ENCODE data around the gene ASRGL1. TPM values are rescaled to one million over a fixed set of nuclear protein-coding genes. Genes with fewer than 3 reads are reported as not detected.

The ASRGL1 gene
- 54.8 TPM for total RNA-seq
- long read RNA-seq, transcript ASRGL1-201 (7 exons, 2,182 nt): major isoform, 33 of 112 reads
- long read RNA-seq, transcript ASRGL1-202 (7 exons, 2,270 nt): minor isoform, 19 of 112 reads
- long read RNA-seq, partial matches to known transcripts: 10 of 112 reads
- long read RNA-seq, other reads (novel, unspliced or antisense): 37 of 112 reads

GRCh38 chr11:62337303-62338181 is at the start of gene ASRGL1:
TSS of gene ASRGL1 (plus strand) at chr11:62337448. CDS start at chr11:62337978, 530 bp downstream.
- no peaks in the 10 kb centered on the region for H3K9me3 ChIP-seq
- peaks cover 15% of the 10 kb centered on the region for H3K4me1 ChIP-seq
- TF ChIP-seq CTCF (IDR thresholded peaks at IDR 0.05): no peak
- peak within 1 kb of the TSS; percentile 39 for H3K27ac ChIP-seq
- DNase-seq (peak; percentile 97), ATAC-seq (peak; percentile 95)
- H3K36me3 ChIP-seq: no peaks in the 10 kb centered on the region
- peaks cover 6% of the 10 kb centered on the region for H3K27me3 ChIP-seq
- intact Hi-C loops (cut with DNase I): no loop called here
- peak within 1 kb of the TSS; percentile 68 for H3K4me3 ChIP-seq

GRCh38 chr11:62295504-62295903 is 41.7 kb upstream of the ASRGL1 start:
- DNase-seq (no peak), ATAC-seq (peak; percentile 79)
- Histone ChIP-seq H3K36me3 (no peaks in the 10 kb centered on the region), H3K4me1 (no peaks in the 10 kb centered on the region), H3K9me3 (no peaks in the 10 kb centered on the region), H3K27ac (no peak overlapping the region), H3K4me3 (no peak overlapping the region), H3K27me3 (peaks cover 16% of the 10 kb centered on the region)
- intact Hi-C loops (cut with DNase I): no loop called here
- no peak for TF ChIP-seq CTCF (IDR thresholded peaks at IDR 0.05)

GRCh38 chr11:62298975-62299374 is 38.3 kb upstream of the ASRGL1 start, which contains the start of gene SCGB1D4:
TSS of gene SCGB1D4 (minus strand) at chr11:62299075. CDS start at chr11:62299010, 65 bp downstream.
- H3K27ac ChIP-seq: no peak within 1 kb of the TSS
- no peaks in the 10 kb centered on the region for H3K9me3 ChIP-seq
- no peak within 1 kb of the TSS for H3K4me3 ChIP-seq
- ATAC-seq (no peak), DNase-seq (no peak)
- intact Hi-C loops (cut with DNase I): no loop called here
- no peaks in the 10 kb centered on the region for H3K4me1 ChIP-seq
- H3K36me3 ChIP-seq: no peaks in the 10 kb centered on the region
- H3K27me3 ChIP-seq: peaks cover 22% of the 10 kb centered on the region
- no peak for TF ChIP-seq CTCF (IDR thresholded peaks at IDR 0.05)

GRCh38 chr11:62306227-62306626 is 31.0 kb upstream of the ASRGL1 start:
- DNase-seq (no peak), ATAC-seq (no peak)
- Histone ChIP-seq H3K4me1 (no peaks in the 10 kb centered on the region), H3K4me3 (no peak overlapping the region), H3K9me3 (no peaks in the 10 kb centered on the region), H3K36me3 (no peaks in the 10 kb centered on the region), H3K27me3 (peaks cover 12% of the 10 kb centered on the region), H3K27ac (no peak overlapping the region)
- intact Hi-C loops (cut with DNase I): no loop called here
- TF ChIP-seq CTCF (IDR thresholded peaks at IDR 0.05): no peak

- H3K4me1 ChIP-seq: no peaks in the 10 kb centered on the region
- ATAC-seq (no peak), DNase-seq (no peak)
- no peak overlapping the region for H3K4me3 ChIP-seq
- intact Hi-C loops (cut with DNase I): no loop called here
- peaks cover 14% of the 10 kb centered on the region for H3K27me3 ChIP-seq
- no peak for TF ChIP-seq CTCF (IDR thresholded peaks at IDR 0.05)
- no peak overlapping the region for H3K27ac ChIP-seq
- H3K36me3 ChIP-seq: no peaks in the 10 kb centered on the region
- no peaks in the 10 kb centered on the region for H3K9me3 ChIP-seq
These were observed 29.3 kb upstream of the ASRGL1 start for GRCh38 chr11:62307950-62308349.

All from upper lobe of right lung (tissue), 1 donor.